GM13976 (cell line): ENCODE data around the gene SNTB2.

Source experiments
- DNase-seq: peaks from one replicate; pipeline ENCODE4 v3.0.0; 2012; ENCODE audit warnings: low spot score
- CTCF ChIP-seq: IDR thresholded peaks from 2 replicates; pipeline ENCODE4 v1.5.1; 2012; ENCODE audit warnings: borderline replicate concordance, mild to moderate bottlenecking; ENCODE audit not compliant: insufficient read depth; ENCODE audit errors: extremely low read depth, missing control alignments, control extremely low read depth
- in situ Hi-C: fragments of 300-500 bp; cut with MboI; formaldehyde crosslinking; loops from one replicate; pipeline ENCODE4 v1.12.0; 2022; ENCODE audit warnings: low sequenced_read_pairs, mixed read lengths, inconsistent platforms; ENCODE audit not compliant: unreplicated experiment

Gene SNTB2

GRCh38 chr16:69344171-69344570, 157.2 kb downstream of the SNTB2 start:
- in situ Hi-C loops: no loop called here
- no peak for DNase-seq

GRCh38 chr16:69345923-69346322, 159.0 kb downstream of the SNTB2 start:
- no peak for DNase-seq
- no peak for TF ChIP-seq CTCF
- in situ Hi-C loops: no loop called here

More at GRCh38 chr16:69344171-69344570, 157.2 kb downstream of the SNTB2 start:
- TF ChIP-seq CTCF: no peak

GRCh38 chr16:69346683-69347082, 159.7 kb downstream of the SNTB2 start:
- no peak for TF ChIP-seq CTCF
- DNase-seq: no peak
- in situ Hi-C loops: no loop called here

GRCh38 chr16:69348222-69348621, 161.3 kb downstream of the SNTB2 start:
- TF ChIP-seq CTCF: no peak
- in situ Hi-C loops: no loop called here
- no peak for DNase-seq

GRCh38 chr16:69349536-69349935, 162.6 kb downstream of the SNTB2 start:
- TF ChIP-seq CTCF: no peak
- in situ Hi-C loops: no loop called here
- DNase-seq: no peak

- no peak for TF ChIP-seq CTCF
- in situ Hi-C loops: no loop called here
- no peak for DNase-seq
Observed at GRCh38 chr16:69350536-69351133, 163.7 kb downstream of the SNTB2 start.

GRCh38 chr16:69351309-69352027, 164.5 kb downstream of the SNTB2 start, which contains the start of gene TMED6:
Gene TMED6, minus strand, starts transcription at chr16:69351786. Its CDS starts 33 bp downstream, at chr16:69351753.
- TF ChIP-seq CTCF: no peak
- in situ Hi-C loops: no loop called here

More at GRCh38 chr16:69351309-69352027, 164.5 kb downstream of the SNTB2 start, which contains the start of gene TMED6:
- DNase-seq: no peak
